Mesothelial cell of epicardium (in vitro differentiated cells): ENCODE data around the gene ARL6IP4. TPM values are rescaled to one million over a fixed set of nuclear protein-coding genes. Genes with fewer than 3 reads are reported as not detected.

Experiments
- DNase-seq, 2 experiments: peaks; one replicate each; pipeline ENCODE4 v3.0.0; 2021; ENCODE audit warnings: low spot score in 2 of 2; ENCODE audit not compliant: unreplicated experiment in 2 of 2
- H3K27ac Mint-ChIP-seq: 2 replicates; pipeline ENCODE4 v1.8.0; 2021; ENCODE audit warnings: mixed read lengths
- H3K27me3 Mint-ChIP-seq: 2 replicates; pipeline ENCODE4 v1.8.0; 2021; ENCODE audit warnings: low read depth, mixed read lengths
- H3K36me3 Mint-ChIP-seq: 2 replicates; pipeline ENCODE4 v1.8.0; 2021; ENCODE audit warnings: mixed read lengths
- H3K4me1 Mint-ChIP-seq: 2 replicates; pipeline ENCODE4 v1.8.0; 2021; ENCODE audit warnings: mixed read lengths
- H3K4me3 Mint-ChIP-seq: 2 replicates; pipeline ENCODE4 v1.8.0; 2021; ENCODE audit warnings: mild to moderate bottlenecking, moderate library complexity, mixed read lengths
- H3K9me3 Mint-ChIP-seq: 2 replicates; pipeline ENCODE4 v1.8.0; 2021; ENCODE audit warnings: mixed read lengths
- CTCF ChIP-seq: fragments of 200-600 bp; sonication (generic); IDR thresholded peaks from one replicate; pipeline ENCODE4 v1.5.0; 2021; ENCODE audit warnings: antibody characterized with exemption; ENCODE audit not compliant: unreplicated experiment
- total RNA-seq: library from RNA; stranded (reverse); gene quantifications from 3 replicates; pipeline ENCODE4 v1.2.1, GENCODE V29; 2021

The ARL6IP4 gene
- total RNA-seq, 1 donor from 2014 or later, result 120 TPM

DNA sequence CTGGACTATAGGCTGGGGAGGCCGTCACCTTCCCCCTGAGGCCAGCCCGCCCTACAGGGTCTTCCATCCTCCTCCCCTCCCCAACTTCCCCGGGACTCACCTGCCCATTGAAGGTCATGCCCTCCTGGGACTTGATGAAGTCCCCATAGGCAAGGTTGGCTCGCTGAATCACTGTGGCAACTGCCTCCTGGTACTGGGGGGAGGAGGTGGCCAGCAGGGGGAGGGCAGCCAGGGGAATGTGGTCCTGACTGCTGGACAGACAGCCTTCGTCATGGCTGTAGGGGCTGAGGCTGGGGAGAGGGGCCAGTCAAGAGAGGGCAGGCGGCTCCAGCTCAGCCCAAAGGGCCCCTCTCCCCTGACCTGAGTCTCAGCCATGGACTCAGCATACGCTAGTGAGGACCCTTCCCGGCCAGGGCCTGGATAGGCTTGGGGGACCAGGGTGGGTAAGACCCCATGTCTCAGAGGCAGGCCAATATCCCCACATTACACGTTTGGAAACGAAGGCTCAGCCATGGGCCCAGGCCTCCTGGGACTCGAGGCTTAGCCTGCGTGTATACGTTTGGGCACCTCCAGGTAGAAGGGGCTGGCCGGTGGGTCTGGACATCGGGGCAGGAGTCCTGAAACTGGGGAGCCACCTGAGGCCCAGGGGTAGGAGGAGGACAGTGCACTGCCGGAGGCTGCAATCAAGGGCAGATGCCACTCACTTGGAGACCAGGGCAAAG, 16.3 kb downstream of the ARL6IP4 start:
- peaks cover 5% of the 10 kb centered on the region for H3K4me1 Mint-ChIP-seq
- no peak overlapping the region for H3K27ac Mint-ChIP-seq
- no peaks in the 10 kb centered on the region for H3K27me3 Mint-ChIP-seq
- no peaks in the 10 kb centered on the region for H3K9me3 Mint-ChIP-seq
- no peak overlapping the region for H3K4me3 Mint-ChIP-seq
- DNase-seq, result no peak
- TF ChIP-seq CTCF, result no peak
- H3K36me3 Mint-ChIP-seq, result no peaks in the 10 kb centered on the region

DNA sequence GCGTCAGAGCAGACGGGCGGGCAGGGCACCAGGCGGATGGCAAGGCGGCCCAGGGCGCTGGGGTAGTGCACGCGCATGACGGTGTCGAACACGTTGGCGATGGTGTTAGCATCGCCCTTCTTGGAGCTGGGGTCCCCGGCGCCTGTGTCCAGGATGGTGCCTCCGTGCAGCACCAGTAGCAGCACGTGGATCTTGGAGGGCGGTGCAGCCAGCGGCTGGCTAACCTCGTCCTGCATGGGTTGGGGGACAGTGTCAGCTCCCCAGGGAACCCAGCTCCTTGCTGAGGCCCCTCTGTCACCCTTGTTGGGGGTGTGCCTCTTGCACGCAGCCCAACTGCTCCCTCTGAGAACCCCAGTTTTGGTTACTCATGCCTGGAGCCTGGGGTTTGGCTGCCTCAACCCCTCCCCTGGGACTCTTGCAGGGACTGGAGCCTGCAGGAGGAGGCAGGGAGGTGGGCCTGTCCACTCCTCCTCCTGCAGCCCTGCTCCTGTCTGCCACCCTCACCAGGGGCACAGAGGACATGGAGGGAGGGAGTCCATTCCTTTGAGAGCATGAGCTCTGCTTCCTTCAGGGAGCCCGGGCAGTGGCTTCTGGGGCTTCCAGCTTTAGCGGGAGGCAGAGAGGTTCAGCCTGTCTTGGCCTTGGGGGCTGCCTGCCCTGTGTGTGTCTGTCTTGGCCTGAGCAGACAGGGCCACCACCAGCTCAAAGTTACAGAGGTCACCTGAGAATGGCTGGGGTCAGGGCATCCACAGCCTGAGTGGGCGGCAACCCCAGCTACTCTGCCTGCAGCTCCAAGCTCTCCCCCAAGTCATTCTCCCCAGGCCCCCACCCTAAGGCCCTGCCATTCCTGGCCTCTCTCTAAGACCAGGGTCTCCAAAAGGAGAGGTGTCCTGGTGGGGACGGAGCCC, 17.1 kb downstream of the ARL6IP4 start:
- Mint-ChIP-seq H3K4me3 (no peak overlapping the region), H3K4me1 (peaks cover 5% of the 10 kb centered on the region), H3K27me3 (no peaks in the 10 kb centered on the region), H3K9me3 (no peaks in the 10 kb centered on the region), H3K27ac (no peak overlapping the region), H3K36me3 (no peaks in the 10 kb centered on the region)
- no peak for DNase-seq
- no peak for TF ChIP-seq CTCF

DNA sequence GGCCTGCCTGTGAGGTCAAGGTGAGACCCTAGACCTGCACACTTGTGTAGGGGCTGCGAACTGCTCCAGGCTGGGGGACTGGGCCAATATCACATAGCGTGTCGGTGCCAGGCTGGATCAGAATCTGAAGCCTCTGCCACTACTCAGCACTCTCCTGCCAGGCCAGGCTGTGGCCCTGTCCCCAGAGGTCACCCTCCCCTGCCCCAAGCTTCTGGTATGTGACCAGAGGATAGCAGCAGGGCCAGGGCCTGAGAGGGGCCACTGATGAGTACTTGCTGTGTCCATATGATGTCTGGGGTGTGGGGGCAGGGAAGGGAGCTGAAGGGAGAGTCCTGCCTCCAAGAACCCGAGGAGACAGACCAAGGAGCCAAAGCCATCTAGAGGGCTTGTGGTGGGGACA, 17.8 kb downstream of the ARL6IP4 start:
- Mint-ChIP-seq H3K9me3 (no peaks in the 10 kb centered on the region), H3K4me3 (no peak overlapping the region), H3K27me3 (no peaks in the 10 kb centered on the region), H3K27ac (no peak overlapping the region), H3K36me3 (no peaks in the 10 kb centered on the region), H3K4me1 (peaks cover 5% of the 10 kb centered on the region)
- no peak for TF ChIP-seq CTCF
- no peak for DNase-seq

DNA sequence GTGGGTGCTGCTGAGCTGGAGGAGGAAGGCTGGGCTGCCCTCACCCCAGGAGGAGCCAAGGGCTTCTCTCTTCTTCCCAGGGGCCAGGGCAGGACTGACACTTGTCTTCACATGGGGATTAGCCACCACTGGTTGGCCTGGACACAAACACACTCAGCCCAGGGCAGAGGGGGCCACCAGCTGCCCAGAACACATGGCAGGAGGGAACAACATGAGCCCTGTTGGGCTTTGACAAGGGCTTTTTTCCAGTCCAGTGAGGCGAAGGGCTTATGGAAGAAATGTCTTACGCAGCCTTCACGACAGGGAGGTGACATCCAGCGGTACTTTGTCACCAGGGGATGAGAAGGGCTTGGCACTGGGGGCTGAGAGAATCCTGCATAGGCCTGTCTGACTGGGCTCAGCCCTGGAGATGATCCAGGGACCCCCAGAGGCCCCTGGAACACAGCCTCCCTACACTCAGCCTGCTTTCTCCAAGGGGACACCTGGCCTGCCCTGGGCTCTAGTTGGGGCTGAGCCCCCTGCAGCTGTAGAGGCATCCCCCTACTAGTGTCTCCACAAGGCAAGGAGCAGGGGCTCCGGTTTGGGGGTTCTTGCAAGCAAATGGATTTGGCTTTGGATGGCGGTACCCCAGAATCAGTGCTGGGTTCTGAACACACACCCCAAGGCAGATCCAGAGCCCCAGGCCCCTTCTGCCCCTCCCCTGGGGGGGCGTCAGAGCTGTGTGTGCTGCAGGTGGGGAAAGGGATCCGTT, 18.9 kb downstream of the ARL6IP4 start:
- TF ChIP-seq CTCF, result no peak
- H3K9me3 Mint-ChIP-seq, result no peaks in the 10 kb centered on the region
- no peak overlapping the region for H3K27ac Mint-ChIP-seq
- H3K27me3 Mint-ChIP-seq, result no peaks in the 10 kb centered on the region
- H3K4me3 Mint-ChIP-seq, result no peak overlapping the region
- peaks cover 5% of the 10 kb centered on the region for H3K4me1 Mint-ChIP-seq
- no peaks in the 10 kb centered on the region for H3K36me3 Mint-ChIP-seq
- DNase-seq, result no peak

GRCh38 chr12:122999986-123000420, 19.5 kb downstream of the ARL6IP4 start:
- DNase-seq, result no peak
- H3K4me1 Mint-ChIP-seq, result peaks cover 5% of the 10 kb centered on the region
- H3K27ac Mint-ChIP-seq, result no peak overlapping the region

More at GRCh38 chr12:122999986-123000420, 19.5 kb downstream of the ARL6IP4 start:
- H3K36me3 Mint-ChIP-seq, result no peaks in the 10 kb centered on the region
- no peaks in the 10 kb centered on the region for H3K9me3 Mint-ChIP-seq
- TF ChIP-seq CTCF, result no peak
- H3K27me3 Mint-ChIP-seq, result no peaks in the 10 kb centered on the region
- no peak overlapping the region for H3K4me3 Mint-ChIP-seq
